Measurements from ENCODE around the gene HNF1B.
"Not testable (repeated sequence)": the region's sequence is repeated elsewhere in the genome, so short reads cannot be mapped to it uniquely, and the experiment has no call there.

The HNF1B gene

DNA sequence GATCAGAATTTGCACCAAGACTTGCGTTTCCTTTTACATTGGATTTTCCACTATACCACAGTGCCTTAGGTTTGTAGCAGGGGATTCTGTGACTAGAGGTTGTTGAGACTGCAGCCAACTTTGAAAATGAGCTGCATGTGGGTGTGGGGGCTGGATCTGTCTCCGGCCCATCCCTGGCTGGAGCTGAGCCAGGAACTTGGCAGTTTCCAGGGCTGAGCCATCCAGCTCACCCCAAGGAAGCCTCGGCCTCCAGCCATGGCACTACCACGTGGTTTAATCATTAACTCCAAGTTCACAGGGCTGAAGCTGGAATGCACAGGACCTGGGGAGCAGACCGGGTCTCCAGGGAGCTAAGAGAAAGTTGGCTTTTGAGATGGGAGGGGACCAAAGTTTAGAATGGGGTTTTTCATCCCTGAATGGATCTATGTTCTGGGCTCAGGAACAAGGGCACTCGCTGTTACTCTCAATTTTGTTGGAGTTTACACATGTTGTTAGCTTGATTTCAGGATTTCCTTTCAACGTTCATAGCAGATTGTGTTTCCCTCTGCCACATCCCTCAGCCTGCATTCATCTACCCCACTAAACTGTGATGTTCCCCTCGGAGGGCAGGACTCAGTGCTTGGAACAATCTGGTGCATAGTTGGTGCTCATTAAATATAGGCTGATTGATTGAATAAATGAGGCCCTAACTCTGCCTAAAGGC is 42.3 kb upstream of the HNF1B start:
- peak in 1 of 2 donors; percentile 42 for DNase-seq (ENCODE audit: low read depth in 2 of 2)

DNA sequence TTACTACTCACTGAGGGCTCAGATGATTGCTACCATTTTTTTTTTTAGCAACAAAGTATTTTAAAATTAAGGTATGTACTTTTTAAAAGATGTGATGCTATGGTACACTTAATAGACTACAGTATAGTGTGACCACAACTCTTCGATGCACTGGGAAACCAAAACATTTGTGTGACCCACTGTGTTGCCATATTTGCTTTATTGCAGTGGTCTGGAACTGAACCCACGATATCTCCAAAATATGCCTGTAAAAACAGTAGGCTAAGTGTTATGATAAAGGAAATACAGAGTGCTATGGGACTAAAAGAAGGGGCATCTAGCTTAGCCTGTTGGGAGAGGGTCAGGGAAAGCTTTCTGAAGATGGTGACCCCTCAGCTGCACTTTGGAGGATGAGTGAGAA is 41.6 kb upstream of the HNF1B start:
- no peak for DNase-seq (ENCODE audit: low read depth in 2 of 2)
- TF ChIP-seq, protein P1, sequence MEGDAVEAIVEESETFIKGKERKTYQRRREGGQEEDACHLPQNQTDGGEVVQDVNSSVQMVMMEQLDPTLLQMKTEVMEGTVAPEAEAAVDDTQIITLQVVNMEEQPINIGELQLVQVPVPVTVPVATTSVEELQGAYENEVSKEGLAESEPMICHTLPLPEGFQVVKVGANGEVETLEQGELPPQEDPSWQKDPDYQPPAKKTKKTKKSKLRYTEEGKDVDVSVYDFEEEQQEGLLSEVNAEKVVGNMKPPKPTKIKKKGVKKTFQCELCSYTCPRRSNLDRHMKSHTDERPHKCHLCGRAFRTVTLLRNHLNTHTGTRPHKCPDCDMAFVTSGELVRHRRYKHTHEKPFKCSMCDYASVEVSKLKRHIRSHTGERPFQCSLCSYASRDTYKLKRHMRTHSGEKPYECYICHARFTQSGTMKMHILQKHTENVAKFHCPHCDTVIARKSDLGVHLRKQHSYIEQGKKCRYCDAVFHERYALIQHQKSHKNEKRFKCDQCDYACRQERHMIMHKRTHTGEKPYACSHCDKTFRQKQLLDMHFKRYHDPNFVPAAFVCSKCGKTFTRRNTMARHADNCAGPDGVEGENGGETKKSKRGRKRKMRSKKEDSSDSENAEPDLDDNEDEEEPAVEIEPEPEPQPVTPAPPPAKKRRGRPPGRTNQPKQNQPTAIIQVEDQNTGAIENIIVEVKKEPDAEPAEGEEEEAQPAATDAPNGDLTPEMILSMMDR (IDR thresholded peaks at IDR 0.05; ENCODE audit: low read depth, low read length): no peak
- H3K4me3 ChIP-seq (replicated peaks in 1 of 2; ENCODE audit: low read depth in 2 of 2, low read length in 2 of 2): no peak overlapping the region

More for the DNA sequence above, 42.3 kb upstream of the HNF1B start:
- H3K4me3 ChIP-seq (replicated peaks in 1 of 2; ENCODE audit: low read depth in 2 of 2, low read length in 2 of 2): no peak overlapping the region
- TF ChIP-seq, protein P1 (IDR thresholded peaks at IDR 0.05; ENCODE audit: low read depth, low read length): no peak

DNA sequence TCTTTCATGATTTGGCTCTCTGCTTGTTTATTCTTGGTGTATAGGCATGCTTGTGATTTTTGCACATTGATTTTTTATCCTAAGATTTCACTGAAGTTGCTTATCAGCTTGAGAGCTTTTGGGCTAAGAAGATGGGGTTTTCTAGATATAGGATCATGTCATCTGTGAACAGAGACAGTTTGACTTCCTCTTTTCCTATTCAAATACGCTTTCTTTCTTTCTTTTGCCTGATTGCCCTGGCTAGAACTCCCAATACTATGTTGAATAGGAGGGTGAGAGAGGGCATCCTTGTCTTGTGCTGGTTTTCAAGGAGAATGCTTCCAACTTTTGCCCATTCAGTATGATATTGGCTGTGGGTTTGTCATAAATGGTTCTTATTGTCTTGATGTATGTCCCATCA is 37.6 kb upstream of the HNF1B start:
- H3K4me3 ChIP-seq (replicated peaks in 1 of 2; ENCODE audit: low read depth in 2 of 2, low read length in 2 of 2); DNase-seq (ENCODE audit: low read depth in 2 of 2): not testable (repeated sequence)

DNA sequence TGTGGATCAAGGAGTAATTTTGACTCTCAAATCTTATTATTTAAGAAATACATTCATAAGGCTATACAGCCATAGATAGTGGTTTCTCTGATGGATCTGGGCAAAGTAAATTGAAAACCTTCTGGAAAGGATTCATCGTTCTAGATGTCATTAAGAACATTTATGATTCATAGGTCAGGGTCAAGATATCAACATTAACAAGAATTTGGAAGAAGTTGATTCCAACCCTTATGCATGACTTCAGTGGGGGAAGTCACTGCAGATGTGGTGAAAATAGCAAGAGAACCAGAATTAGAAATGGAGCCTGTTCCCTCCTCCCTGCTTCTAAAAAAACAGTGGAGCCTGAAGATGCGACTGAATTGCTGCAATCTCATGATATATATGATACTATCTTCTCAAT is 36.6 kb upstream of the HNF1B start:
- no peak for DNase-seq (ENCODE audit: low read depth in 2 of 2)
- TF ChIP-seq, protein P1 (IDR thresholded peaks at IDR 0.05; ENCODE audit: low read depth, low read length): no peak
- no peak overlapping the region for H3K4me3 ChIP-seq (replicated peaks in 1 of 2; ENCODE audit: low read depth in 2 of 2, low read length in 2 of 2)

DNA sequence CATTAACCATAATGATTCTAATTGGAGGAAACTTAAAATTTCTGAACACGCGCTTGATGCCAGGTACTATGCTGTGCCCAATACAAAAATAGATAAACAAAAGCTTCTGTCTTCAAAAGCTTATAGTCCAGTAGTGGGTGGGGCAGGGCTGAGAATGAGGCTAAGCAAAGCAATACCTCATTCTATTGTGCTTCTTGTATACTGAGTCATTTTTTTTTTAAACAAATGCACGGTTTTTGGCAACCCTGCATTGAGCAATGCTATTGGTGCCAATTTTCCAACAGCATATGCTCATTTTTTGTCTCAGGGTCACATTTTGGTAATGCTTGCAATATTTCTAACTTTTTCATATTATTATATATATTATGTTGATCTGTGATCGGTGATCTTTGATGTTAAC is 34.7 kb upstream of the HNF1B start:
- no peak overlapping the region for H3K4me3 ChIP-seq (replicated peaks in 1 of 2; ENCODE audit: low read depth in 2 of 2, low read length in 2 of 2)
- peak; percentile 20 to 74 for DNase-seq (ENCODE audit: low read depth in 2 of 2)
- TF ChIP-seq, protein P1 (IDR thresholded peaks at IDR 0.05; ENCODE audit: low read depth, low read length): no peak

DNA sequence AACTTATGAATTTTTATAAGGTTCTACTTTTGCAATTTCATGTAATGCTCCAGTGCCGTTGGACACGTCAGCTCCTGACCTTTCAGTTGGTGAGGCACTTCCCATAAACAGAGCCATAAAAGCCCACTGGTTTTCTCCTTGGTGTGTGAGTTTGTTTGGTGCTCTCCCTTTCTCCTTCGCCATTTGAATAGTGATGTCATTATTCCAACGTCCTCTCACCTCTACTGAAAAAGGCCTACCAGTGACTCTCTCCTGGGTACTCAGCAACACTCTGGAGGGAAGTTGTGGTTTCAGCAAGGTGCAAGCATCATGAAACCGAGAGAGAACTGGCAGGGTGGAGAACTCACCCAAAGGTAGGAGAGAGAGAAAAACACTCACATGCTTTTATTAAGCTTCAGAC is 29.6 kb upstream of the HNF1B start:
- TF ChIP-seq, protein P1 (IDR thresholded peaks at IDR 0.05; ENCODE audit: low read depth, low read length): no peak
- H3K4me3 ChIP-seq (replicated peaks in 1 of 2; ENCODE audit: low read depth in 2 of 2, low read length in 2 of 2): no peak overlapping the region
- no peak for DNase-seq (ENCODE audit: low read depth in 2 of 2)

DNA sequence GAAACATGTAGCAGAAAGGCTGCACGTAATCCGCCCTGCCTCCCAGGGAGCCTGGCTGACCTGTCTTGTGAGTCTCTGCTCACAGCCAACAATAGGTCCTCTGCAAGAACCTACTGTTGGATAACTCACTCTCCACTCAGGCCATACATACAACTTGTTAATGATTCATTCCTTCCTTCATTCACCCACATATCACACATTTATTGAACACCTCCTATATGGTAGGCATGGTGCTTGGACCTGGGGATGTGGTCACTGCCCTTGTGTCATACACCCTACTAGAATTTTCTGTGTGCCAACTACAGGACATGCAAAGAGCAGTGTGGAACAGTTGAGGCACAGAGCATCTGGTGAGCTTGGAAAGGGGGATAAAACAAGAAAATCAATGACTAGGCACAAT is 28.1 kb upstream of the HNF1B start:
- no peak overlapping the region for H3K4me3 ChIP-seq (replicated peaks in 1 of 2; ENCODE audit: low read depth in 2 of 2, low read length in 2 of 2)
- TF ChIP-seq, protein P1 (IDR thresholded peaks at IDR 0.05; ENCODE audit: low read depth, low read length): no peak
- DNase-seq (ENCODE audit: low read depth in 2 of 2): no peak
